Endothelial cell of umbilical vein (primary cell): ENCODE data around the gene PARP6. TPM values are rescaled to one million over a fixed set of nuclear protein-coding genes. Genes with fewer than 3 reads are reported as not detected.

Experiments
- BruUV-seq: library from RNA; stranded (reverse); fragments of 400-500 nt; replicated peaks from 2 replicates; lab custom pipeline; 2021; lab: Mats Ljungman, UMichigan
- CTCF ChIA-PET: fragments of 300-600, 350-600 bp; sonication (Branson Sonifier 250); formaldehyde crosslinking; loops from one replicate; lab custom pipeline; 2021; ENCODE audit warnings: antibody characterized with exemption, inconsistent platforms; lab: Charles Lee
- POLR2A ChIA-PET: fragments of 300-600, 350-600 bp; sonication (Branson Sonifier 250); formaldehyde crosslinking; loops from one replicate; lab custom pipeline; 2021; ENCODE audit warnings: antibody characterized with exemption, inconsistent platforms; lab: Charles Lee
- DNase-seq: peaks from one replicate; pipeline ENCODE4 v3.0.0-alpha.2; 2011; ENCODE audit warnings: low read depth, low spot score
- FAIRE-seq: peaks from 2 replicates; lab custom pipeline; 2011; peaks lifted over from hg19 to GRCh38; lab: Jason Lieb, UNC
- H2AFZ ChIP-seq: 2 replicates; pipeline ENCODE4 v1.6.0; 2012; ENCODE audit warnings: low read depth, low read length, control low read depth, inconsistent platforms
- H3K27ac ChIP-seq: 2 replicates; pipeline ENCODE4 v1.5.1; 2011; ENCODE audit warnings: low read depth, mild to moderate bottlenecking, control low read depth, low read length, moderate library complexity; ENCODE audit not compliant: insufficient read depth
- H3K27me3 ChIP-seq, 2 experiments: 2 replicates each; pipeline versions ENCODE4 v1.6.0 to v1.6.1; 2011; ENCODE audit warnings: low read length in 2 of 2, mixed read lengths in 1 of 2; ENCODE audit not compliant: control insufficient read depth in 2 of 2, insufficient read depth in 2 of 2
- H3K36me3 ChIP-seq, 2 experiments: 2 replicates in 1 of 2; 3 replicates in 1 of 2; pipeline ENCODE4 v1.5.1; 2011; ENCODE audit warnings: low read length in 2 of 2, mild to moderate bottlenecking in 1 of 2, moderate library complexity in 1 of 2; ENCODE audit not compliant: control insufficient read depth in 2 of 2, insufficient read depth in 2 of 2; ENCODE audit errors: extremely low read depth in 1 of 2
- H3K4me1 ChIP-seq: 3 replicates; pipeline ENCODE4 v1.5.1; 2011; ENCODE audit warnings: mild to moderate bottlenecking, low read length; ENCODE audit not compliant: control insufficient read depth, insufficient read depth; ENCODE audit errors: extremely low read depth
- H3K4me2 ChIP-seq: 2 replicates; pipeline ENCODE4 v1.6.1; 2011; ENCODE audit warnings: low read length, control low read depth, mixed read lengths; ENCODE audit not compliant: insufficient read depth
- H3K4me3 ChIP-seq, 3 experiments: fragments of 200-600 bp in 1 of 3; sonication (generic), shearing (Covaris generic) in 1 of 3; replicated peaks in 1 of 3; 2 replicates each; pipeline ENCODE4 v1.5.1; 2011 to 2016; ENCODE audit warnings: control low read depth in 3 of 3, low read length in 3 of 3, mild to moderate bottlenecking in 2 of 3, inconsistent platforms in 1 of 3, low read depth in 1 of 3, moderate library complexity in 1 of 3; ENCODE audit not compliant: insufficient read depth in 1 of 3
- H3K79me2 ChIP-seq: 2 replicates; pipeline ENCODE4 v1.6.0; 2012; ENCODE audit warnings: low read length, inconsistent platforms; ENCODE audit not compliant: control insufficient read depth, insufficient read depth
- H3K9ac ChIP-seq: replicated peaks from 2 replicates; pipeline ENCODE3; 2011; ENCODE audit warnings: low read length, control low read depth; ENCODE audit not compliant: insufficient read depth; ENCODE audit errors: extremely low read depth
- H3K9me1 ChIP-seq: replicated peaks from 3 replicates; pipeline ENCODE4 v1.6.0; 2011; ENCODE audit warnings: mild to moderate bottlenecking, low read length; ENCODE audit not compliant: control insufficient read depth, insufficient read depth; ENCODE audit errors: extremely low read depth
- H3K9me3 ChIP-seq: replicated peaks from 2 replicates; pipeline ENCODE4 v1.5.1; 2012; ENCODE audit warnings: low read length, inconsistent platforms; ENCODE audit not compliant: control insufficient read depth, insufficient read depth
- H4K20me1 ChIP-seq: replicated peaks from 2 replicates; pipeline ENCODE3; 2011; ENCODE audit warnings: mild to moderate bottlenecking, low read length; ENCODE audit not compliant: control insufficient read depth, insufficient read depth; ENCODE audit errors: extremely low read depth
- EZH2 ChIP-seq: IDR thresholded peaks from 2 replicates; pipeline ENCODE4 v1.6.1; 2012; ENCODE audit warnings: borderline replicate concordance, low read depth, mild to moderate bottlenecking, moderate library complexity, low read length, inconsistent platforms; ENCODE audit not compliant: severe bottlenecking
- FOS ChIP-seq: IDR thresholded peaks from 2 replicates; pipeline ENCODE4 v1.6.1; 2011; ENCODE audit warnings: mild to moderate bottlenecking, low read length, moderate library complexity, borderline replicate concordance; ENCODE audit not compliant: insufficient read depth
- GATA2 ChIP-seq: IDR thresholded peaks from 2 replicates; pipeline ENCODE4 v1.7.0; 2011; ENCODE audit warnings: low read depth, mild to moderate bottlenecking, moderate library complexity, mixed read lengths, low read length; ENCODE audit not compliant: insufficient read length, insufficient read depth
- JUN ChIP-seq: IDR thresholded peaks from 2 replicates; pipeline ENCODE4 v1.6.1; 2011; ENCODE audit warnings: borderline replicate concordance, low read depth; ENCODE audit not compliant: insufficient read length, insufficient read depth
- MYC ChIP-seq: IDR thresholded peaks from one replicate; pipeline ENCODE4 v1.6.1; 2011; ENCODE audit warnings: mild to moderate bottlenecking, low read depth, low read length
- POLR2A ChIP-seq: IDR thresholded peaks from 2 replicates; pipeline ENCODE4 v1.6.1; 2012; ENCODE audit warnings: low read depth, mild to moderate bottlenecking, control low read depth, low read length
- POLR2AphosphoS5 ChIP-seq: IDR thresholded peaks from 2 replicates; pipeline ENCODE4 v1.6.1; 2012; ENCODE audit warnings: low read depth, mild to moderate bottlenecking, control low read depth, low read length, moderate library complexity; ENCODE audit not compliant: insufficient read depth
- dilution Hi-C: fragments of 300-500 bp; cut with MboI; formaldehyde crosslinking; loops from one replicate; pipeline ENCODE4 v1.15.0; 2019; ENCODE audit warnings: low sequenced_read_pairs; ENCODE audit not compliant: extremely low pct_ligation_motif_present
- intact Hi-C: fragments of 100-400 bp; cut with micrococcal nuclease; formaldehyde crosslinking; loops from one replicate; pipeline ENCODE4 v1.10.0; 2022
- polyA plus RNA-seq, 4 experiments: library from polyadenylated mRNA; depleted of rRNA in 3 of 4; stranded (reverse) in 3 of 4; unstranded in 1 of 4; fragments of >200 nt; gene quantifications; 2 replicates each; pipeline versions ENCODE4 v1.2.1 to v1.2.3, GENCODE V29; 2011 to 2012; ENCODE audit warnings: missing spikeins in 1 of 4
- total RNA-seq: library from RNA; stranded (reverse); gene quantifications from 2 replicates; pipeline ENCODE4 v1.2.3, GENCODE V29; 2021
- TF ChIP-seq, protein P1 (sequence below), 2 donors: IDR thresholded peaks; 1 replicate in 1 of 2; 2 replicates in 1 of 2; pipeline ENCODE4 v1.5.1; 2011; ENCODE audit warnings: low read length in 2 of 2, mild to moderate bottlenecking in 2 of 2, moderate library complexity in 2 of 2, control low read depth in 1 of 2, inconsistent platforms in 1 of 2, low read depth in 1 of 2; ENCODE audit not compliant: insufficient read depth in 1 of 2; ENCODE audit errors: extremely low read depth in 1 of 2
- TF ChIP-seq, protein P2 (sequence below): IDR thresholded peaks from 2 replicates; pipeline ENCODE4 v1.6.1; 2011; ENCODE audit not compliant: insufficient read depth, insufficient read length

PARP6 gene
- total and polyA plus RNA-seq, 2 donors (not counting 3 experiments of a cell fraction or from before 2014, with no cell fraction given) = 41.1 to 53.3 TPM

DNA sequence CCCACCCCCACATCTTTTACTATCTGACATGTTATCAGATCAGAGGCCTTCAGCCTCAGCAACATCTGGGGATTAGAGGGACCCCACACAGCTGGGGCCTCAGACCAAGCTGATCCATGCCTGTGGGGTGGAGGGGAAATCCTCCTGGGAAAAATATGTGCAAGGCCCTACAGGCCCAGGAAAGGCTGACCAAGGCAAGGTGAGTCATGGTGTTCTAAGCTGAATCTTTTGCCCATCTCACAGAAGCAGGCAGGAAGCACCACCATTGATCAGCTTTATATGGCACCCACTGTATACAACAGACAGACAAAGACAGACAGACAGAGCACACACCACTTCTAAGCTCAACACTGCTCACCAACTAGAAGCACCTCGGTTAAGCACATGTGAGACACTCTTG, 12.4 kb upstream of the PARP6 start:
- no peaks in the 10 kb centered on the region for H3K9me1 ChIP-seq
- no peak overlapping the region for H2AFZ ChIP-seq
- no peak overlapping the region for H3K9ac ChIP-seq
- CTCF ChIA-PET = interaction anchor here (0.6 to 4.1 kb wide), 6 partner anchors 11 to 541 kb away, joined by 3 to 63 read pairs (median 3); no protein-coding TSS in a partner anchor
- no peak overlapping the region for H3K27ac ChIP-seq
- dilution Hi-C loops = no loop called here
- H3K36me3 ChIP-seq = no peaks in the 10 kb centered on the region
- H3K9me3 ChIP-seq = no peaks in the 10 kb centered on the region
- H3K4me2 ChIP-seq = no peak overlapping the region
- TF ChIP-seq GATA2 (no peak), FOS (no peak), JUN (no peak)
- POLR2A ChIA-PET = no interaction called here
- H3K4me1 ChIP-seq = no peaks in the 10 kb centered on the region
- intact Hi-C loops = no loop called here
- DNase-seq (no peak), FAIRE-seq (no peak)
- peaks cover 0 to 1% of the 10 kb centered on the region in 2 experiments for H3K27me3 ChIP-seq
- H3K4me3 ChIP-seq = no peak overlapping the region
- BruUV-seq = no TSS peak
- no peaks in the 10 kb centered on the region for H3K79me2 ChIP-seq
- H4K20me1 ChIP-seq = no peaks in the 10 kb centered on the region

DNA sequence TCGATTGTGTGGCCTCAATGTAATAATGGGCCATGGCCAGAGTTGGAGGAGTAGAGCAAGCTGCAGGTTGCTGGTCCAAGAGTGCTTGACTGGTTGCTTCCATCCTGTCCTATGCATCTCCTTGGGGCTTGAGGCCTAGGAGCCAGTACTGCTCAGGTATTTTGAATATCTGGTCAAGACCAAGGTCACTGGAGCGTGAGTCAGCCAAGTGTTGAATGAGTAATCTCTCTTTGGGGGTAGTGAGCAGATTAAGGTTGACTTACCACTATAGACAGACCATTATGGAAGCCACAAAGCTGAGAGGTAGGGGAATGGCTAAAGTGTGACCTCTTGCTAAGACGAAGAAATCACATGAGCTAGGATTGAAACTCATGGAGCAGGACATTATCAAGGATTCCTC, 9.4 kb upstream of the PARP6 start:
- no peak overlapping the region for H3K9ac ChIP-seq
- no peak overlapping the region for H3K4me3 ChIP-seq
- H3K9me3 ChIP-seq = no peaks in the 10 kb centered on the region
- DNase-seq = no peak
- no peaks in the 10 kb centered on the region for H3K9me1 ChIP-seq
- no peaks in the 10 kb centered on the region for H4K20me1 ChIP-seq
- TF ChIP-seq, protein P1, sequence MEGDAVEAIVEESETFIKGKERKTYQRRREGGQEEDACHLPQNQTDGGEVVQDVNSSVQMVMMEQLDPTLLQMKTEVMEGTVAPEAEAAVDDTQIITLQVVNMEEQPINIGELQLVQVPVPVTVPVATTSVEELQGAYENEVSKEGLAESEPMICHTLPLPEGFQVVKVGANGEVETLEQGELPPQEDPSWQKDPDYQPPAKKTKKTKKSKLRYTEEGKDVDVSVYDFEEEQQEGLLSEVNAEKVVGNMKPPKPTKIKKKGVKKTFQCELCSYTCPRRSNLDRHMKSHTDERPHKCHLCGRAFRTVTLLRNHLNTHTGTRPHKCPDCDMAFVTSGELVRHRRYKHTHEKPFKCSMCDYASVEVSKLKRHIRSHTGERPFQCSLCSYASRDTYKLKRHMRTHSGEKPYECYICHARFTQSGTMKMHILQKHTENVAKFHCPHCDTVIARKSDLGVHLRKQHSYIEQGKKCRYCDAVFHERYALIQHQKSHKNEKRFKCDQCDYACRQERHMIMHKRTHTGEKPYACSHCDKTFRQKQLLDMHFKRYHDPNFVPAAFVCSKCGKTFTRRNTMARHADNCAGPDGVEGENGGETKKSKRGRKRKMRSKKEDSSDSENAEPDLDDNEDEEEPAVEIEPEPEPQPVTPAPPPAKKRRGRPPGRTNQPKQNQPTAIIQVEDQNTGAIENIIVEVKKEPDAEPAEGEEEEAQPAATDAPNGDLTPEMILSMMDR (IDR thresholded peaks at IDR 0.05; ENCODE audit: extremely low read depth in 1 of 2, insufficient read depth in 1 of 2, low read depth in 1 of 2, low read length in 2 of 2) = no peak
- TF ChIP-seq MYC (no peak), FOS (no peak), POLR2A (no peak), GATA2 (no peak), EZH2 (no peak), JUN (no peak), POLR2AphosphoS5 (no peak)
- TF ChIP-seq, protein P2, sequence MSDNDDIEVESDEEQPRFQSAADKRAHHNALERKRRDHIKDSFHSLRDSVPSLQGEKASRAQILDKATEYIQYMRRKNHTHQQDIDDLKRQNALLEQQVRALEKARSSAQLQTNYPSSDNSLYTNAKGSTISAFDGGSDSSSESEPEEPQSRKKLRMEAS = no peak
- BruUV-seq = no TSS peak
- peaks cover 0 to 3% of the 10 kb centered on the region in 2 experiments for H3K27me3 ChIP-seq
- no peaks in the 10 kb centered on the region for H3K79me2 ChIP-seq
- CTCF ChIA-PET = no interaction called here
- intact Hi-C loops = no loop called here
- POLR2A ChIA-PET = no interaction called here
- dilution Hi-C loops = no loop called here
- H3K4me1 ChIP-seq = no peaks in the 10 kb centered on the region
- no peak overlapping the region for H3K4me2 ChIP-seq
- no peaks in the 10 kb centered on the region for H3K36me3 ChIP-seq
- H2AFZ ChIP-seq = no peak overlapping the region
- no peak overlapping the region for H3K27ac ChIP-seq
- no peak for FAIRE-seq
